ENCODE data around the gene ATOH1. TPM values are rescaled to one million over a fixed set of nuclear protein-coding genes. Genes with fewer than 3 reads are reported as not detected.

ATOH1 gene
- total RNA-seq, 1 donor from 2014 or later: not detected

DNA sequence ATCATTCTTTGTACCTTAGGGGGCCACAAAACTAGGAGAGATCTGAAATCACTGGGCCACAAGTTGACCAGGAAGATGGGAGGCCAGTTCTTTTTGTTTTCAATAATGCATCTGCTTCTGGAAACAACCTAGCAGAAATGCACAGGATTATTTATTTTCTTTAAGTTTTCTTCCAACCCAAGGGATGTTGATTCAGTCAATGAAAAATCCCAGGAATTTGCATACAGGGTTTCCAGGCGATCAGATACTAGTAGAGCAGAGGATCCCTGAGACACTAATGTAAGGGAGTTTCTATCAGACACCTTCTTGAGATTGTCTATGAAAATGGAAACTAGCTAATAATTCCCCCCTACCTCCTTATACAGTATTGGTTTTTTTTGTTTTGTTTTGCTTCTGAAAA is 7.4 kb downstream of the ATOH1 start:
- no peak for ATAC-seq

DNA sequence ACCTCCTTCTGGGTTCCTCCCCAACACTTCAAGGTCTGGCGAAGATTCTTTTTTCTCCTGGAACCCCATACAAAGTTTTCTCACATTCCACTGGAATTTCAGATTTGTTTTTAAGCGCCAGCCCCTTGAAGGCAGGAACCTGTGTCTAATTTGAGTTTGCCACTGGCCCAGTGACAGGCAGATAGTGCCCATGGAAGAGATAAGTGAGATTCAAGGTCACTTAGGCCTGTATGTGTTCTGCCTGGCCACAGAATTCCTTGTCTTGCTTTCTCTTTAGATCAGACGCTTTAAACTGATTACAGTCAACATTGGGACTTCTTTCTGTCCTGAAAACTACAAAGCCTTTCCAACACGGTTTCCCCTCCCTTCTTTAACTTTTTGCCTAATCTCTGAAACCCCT is 11.2 kb downstream of the ATOH1 start:
- no peak for ATAC-seq

DNA sequence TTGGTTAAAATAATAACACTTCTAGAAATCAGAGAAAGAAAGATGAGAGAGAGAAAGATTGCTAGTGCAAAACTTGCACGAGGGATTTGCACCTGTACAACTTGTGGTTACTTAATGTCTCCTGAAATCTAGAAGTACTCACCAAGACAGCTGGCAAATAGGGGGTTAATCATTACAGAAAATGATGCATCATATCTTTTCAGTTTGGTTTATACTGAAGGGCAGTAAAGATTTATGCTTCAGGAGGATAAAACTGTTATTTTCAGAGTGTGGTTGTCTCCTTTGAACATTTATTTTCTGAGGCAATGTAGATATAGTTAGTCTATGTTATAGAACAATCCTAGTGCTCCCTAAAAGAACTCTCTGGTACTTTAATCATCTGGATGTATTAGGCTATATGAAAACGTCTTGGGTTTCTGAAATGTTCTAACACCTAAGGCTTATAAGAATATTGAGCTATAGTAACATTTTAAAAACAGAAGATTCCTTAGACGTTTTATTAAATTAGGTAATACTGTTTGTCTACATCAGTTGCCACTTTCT is 13.3 kb downstream of the ATOH1 start:
- ATAC-seq: no peak

DNA sequence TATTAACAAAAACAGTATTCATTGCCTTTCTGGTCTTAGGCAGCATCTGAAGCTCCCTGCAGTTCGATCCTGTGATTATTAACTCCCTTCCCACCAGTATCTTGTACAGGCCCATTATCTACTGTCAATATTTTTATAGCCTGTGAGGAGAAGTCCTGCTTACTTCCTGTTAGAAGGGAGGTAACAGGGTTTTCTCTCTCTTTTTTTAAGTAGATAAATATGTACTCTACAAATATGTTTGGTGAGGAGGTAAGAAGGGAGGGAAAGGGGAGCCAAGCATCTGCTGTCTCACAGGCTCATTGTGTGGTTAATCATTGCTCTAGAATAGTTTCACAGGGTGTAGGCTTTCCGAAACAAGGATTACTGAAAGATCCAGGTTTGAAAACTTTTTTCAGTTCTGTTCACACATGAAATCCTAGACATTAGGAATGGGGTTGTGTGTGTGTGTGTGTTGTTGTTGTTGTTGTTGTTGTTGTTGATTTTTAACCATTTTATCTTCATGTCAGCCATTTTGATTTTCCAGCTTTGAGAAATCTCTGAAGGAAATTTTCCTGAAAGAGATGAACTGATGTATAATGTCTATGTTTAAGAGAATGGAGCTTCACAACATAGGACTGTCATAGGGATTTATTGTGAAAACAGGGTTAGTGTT is 14.2 kb downstream of the ATOH1 start:
- no peak for ATAC-seq

DNA sequence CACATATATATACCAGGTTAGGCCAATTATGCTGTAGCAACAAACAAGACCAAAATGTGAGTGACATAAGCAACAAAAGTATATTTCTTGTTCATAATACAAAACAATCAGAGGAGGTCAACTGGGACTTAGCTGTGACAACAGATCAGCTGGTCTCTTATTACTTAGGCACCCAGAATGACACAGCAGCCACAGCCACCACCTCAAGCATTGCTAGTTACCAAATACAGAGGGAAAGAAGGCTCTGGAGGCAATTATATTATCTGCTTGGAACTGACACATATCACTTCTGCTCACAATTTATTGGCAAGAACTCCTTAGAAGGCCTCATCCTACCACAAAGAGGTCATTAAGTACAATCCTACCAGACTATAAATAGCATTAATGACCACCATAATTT is 15.2 kb downstream of the ATOH1 start:
- no peak for ATAC-seq

DNA sequence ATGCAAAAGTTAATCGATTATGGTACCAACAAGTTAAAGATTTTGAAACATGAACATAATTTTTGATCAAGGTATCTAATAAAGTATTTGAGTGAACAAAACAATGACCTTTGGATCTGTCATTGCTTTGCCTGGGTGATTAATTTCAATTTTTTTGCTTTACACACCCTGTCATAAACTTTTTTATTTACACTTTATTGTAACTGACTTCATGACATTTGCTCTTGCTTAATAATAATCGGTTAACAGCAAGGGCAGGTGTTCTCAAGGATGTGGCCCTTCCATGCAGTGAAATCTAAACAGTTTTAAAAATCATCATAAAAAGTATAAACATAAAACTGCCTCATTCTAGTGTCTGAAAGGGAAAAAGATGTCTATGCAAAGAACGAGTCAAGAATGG is 24.1 kb downstream of the ATOH1 start:
- no peak for ATAC-seq

DNA sequence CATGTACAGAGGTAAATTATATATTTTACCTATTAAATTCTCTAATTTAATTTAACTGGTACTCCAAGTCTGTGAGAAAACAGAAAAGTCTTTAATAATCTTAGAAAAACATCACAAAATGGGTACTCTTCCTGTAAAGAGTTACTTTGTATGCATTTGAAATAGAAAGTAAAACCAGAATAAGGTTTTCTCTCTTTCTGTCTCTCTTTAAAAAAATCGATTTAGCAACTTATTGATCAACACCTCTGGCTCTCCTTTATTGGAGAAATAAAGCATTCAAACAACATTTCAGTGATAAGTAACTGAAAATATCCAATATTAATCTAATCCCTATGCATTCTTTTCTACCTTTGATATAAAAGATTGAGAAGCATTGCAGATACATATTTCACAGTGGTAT is 27.4 kb downstream of the ATOH1 start:
- ATAC-seq: no peak

DNA sequence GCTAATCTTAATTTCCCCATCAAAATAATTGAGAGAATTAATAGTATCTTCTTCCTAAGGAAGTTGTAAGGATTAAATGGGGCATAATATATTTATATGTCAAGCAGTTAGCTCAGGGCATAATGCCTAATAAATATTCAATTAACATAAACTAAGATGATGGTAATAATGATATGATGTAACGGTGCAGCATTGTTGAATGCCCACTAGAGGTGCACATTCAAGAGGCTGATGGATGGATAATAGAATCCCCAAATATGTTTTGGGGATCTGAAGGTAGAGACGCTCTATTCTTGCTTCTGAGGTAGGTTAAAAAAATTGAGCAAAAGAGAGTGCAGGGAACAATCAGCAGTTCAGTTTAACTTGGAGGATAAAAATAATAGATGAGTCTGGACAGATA is 37.1 kb downstream of the ATOH1 start:
- no peak for ATAC-seq

DNA sequence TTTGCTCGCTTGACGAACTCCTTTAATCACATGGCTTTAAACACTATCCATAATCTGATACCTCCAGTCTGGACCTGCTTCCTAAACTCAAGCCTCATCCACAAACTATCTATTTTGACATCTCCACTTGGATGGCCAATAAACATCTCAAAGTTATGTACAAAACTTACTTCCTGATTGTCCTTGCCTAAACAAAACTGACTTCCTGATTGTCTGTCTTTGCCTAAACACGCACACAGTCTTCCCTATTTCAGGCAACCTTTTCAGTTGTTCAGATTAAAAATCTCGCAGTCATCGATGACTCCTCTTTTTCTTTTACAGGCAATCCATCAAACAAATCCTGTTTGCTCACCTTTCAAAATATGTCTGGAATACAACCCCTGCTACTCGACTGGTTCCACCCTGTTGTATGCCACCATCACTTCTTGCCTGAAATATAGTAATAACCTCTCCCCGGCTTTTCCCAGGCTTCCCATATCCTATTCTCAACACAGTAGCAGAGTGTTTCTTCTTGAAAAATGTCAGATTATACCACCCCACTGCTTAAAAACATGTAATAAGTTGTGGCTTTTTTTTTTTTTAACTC is 39.0 kb downstream of the ATOH1 start:
- no peak for ATAC-seq

DNA sequence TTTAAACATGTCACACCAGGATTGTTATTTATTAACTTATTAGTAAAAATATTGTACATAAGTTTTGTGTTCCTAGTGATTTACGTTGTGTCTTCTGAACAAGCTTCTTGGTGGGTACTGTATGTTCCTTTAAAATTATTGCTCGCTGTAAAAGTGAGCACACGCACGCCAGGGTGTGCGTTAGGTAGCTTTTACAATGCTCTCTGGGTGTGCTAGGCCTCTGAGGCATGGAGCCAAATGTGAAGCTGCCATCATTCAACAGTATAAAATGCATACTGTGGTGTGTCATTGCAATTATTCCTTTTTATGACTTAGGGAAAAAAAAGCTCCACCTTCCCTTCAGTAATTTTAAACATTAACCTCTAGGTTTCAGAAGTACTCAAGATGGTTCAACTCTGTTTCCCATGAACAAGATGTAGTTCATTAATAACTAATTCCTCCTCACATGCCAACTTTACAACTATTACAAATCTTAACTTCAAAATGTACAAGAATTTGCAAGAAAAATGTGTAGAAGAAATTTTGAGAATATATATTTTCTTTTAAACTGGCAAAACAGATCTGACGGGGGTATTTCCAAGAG is 42.4 kb downstream of the ATOH1 start:
- no peak for ATAC-seq

DNA sequence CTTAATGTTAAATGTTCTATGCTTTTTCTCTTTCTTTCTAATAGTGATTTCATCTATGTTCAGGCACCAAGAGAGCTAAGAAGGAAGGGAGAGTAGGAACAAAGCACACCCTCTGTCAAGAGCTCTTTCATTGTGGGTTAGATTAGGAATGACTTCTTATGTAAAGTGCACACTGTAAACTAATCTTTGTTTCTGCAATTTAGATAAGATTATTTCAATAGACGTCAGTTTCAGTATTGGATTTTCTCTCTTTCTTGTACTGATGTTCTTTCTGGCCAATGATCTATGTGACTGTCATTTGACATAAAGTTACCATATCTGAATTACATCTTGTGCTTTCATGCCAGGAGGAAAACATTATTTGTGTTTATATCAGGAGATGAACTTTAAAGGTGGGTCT is 48.2 kb downstream of the ATOH1 start:
- ATAC-seq: no peak

DNA sequence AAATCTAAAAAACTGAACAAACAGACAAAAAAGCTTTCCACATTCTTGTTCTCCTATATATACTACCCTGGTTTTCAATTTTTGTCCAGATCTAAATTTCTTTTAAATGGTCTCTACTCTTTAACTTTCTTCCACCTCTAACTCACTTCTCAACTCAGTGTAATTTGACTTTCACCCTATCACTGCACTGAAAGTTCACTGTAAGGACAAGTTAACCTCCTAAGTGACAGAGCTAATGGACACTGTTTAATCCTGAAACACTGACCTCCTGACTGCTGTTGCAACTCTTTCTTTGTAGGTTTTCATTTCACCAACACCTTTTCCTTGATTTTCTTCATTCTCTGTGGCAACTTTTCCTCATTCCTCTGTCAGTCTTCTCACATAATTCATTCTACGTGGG is 50.0 kb downstream of the ATOH1 start:
- ATAC-seq: no peak

DNA sequence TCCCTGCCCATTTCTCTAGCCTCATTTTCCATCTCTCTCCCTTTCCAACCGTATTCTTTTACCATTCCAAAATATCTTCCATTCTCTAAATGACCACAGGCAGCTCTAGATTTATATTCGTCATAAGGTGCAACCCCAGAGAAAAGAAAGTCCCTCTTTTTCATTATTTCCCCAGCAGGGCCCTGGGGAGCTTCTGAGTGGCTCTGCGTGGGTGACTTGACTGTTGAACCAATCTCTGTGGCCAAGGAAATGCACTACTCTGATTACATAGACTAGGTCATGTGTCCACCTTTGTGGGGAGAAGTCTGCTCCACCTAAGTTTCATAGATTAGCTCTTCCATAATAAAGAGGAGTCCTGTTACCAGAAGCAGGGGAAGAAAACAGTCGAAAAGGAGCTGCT is 51.4 kb downstream of the ATOH1 start:
- ATAC-seq: no peak
